ENCODE data around the gene UPK3BL1.
"Not testable (repeated sequence)": the region's sequence is repeated elsewhere in the genome, so short reads cannot be mapped to it uniquely, and the experiment has no call there.

- not testable (repeated sequence) for TF ChIP-seq CTCF, POLR2A (IDR thresholded peaks at IDR 0.05)
Measured at GRCh38 chr7:102599699-102600098, 42.9 kb downstream of the UPK3BL1 start.

All from Peyer's patch (tissue), 4 donors.